ENCODE measurements around the gene GPN3.
"Not testable (repeated sequence)": the region's sequence is repeated elsewhere in the genome, so short reads cannot be mapped to it uniquely, and the experiment has no call there.

Gene GPN3

GRCh38 chr12:110467847-110468213 lies 227 bp downstream of the GPN3 start:
- peaks cover 6% of the 10 kb centered on the region for H3K36me3 ChIP-seq (ENCODE audit: control insufficient read depth, insufficient read depth, low read length)
- peak overlapping the region; percentile 86 for H3K9ac ChIP-seq (ENCODE audit: low read depth, low read length)
- peak overlapping the region; percentile 81 for H3K4me3 ChIP-seq (ENCODE audit: low read depth, low read length)
- H3K27me3 ChIP-seq (ENCODE audit: control insufficient read depth, insufficient read depth, low read length), result no peaks in the 10 kb centered on the region
- no peaks in the 10 kb centered on the region for H3K9me3 ChIP-seq (ENCODE audit: control insufficient read depth, insufficient read depth, low read length)
- no peaks in the 10 kb centered on the region for H3K4me1 ChIP-seq (ENCODE audit: control insufficient read depth, insufficient read depth, low read length)

- Histone ChIP-seq H3K4me1 (ENCODE audit: control insufficient read depth, insufficient read depth, low read length) (no peaks in the 10 kb centered on the region), H3K9me3 (ENCODE audit: control insufficient read depth, insufficient read depth, low read length) (no peaks in the 10 kb centered on the region), H3K27me3 (ENCODE audit: control insufficient read depth, insufficient read depth, low read length) (no peaks in the 10 kb centered on the region), H3K9ac (ENCODE audit: low read depth, low read length) (no peak overlapping the region), H3K4me3 (ENCODE audit: low read depth, low read length) (peak overlapping the region; percentile 81), H3K36me3 (ENCODE audit: control insufficient read depth, insufficient read depth, low read length) (peaks cover 6% of the 10 kb centered on the region)
These were observed 1.3 kb downstream of the GPN3 start for GRCh38 chr12:110466791-110467190.

GRCh38 chr12:110465765-110466164 lies 2.3 kb downstream of the GPN3 start:
- H3K4me3 ChIP-seq (ENCODE audit: low read depth, low read length); H3K36me3 ChIP-seq (ENCODE audit: control insufficient read depth, insufficient read depth, low read length); H3K9me3 ChIP-seq (ENCODE audit: control insufficient read depth, insufficient read depth, low read length); H3K9ac ChIP-seq (ENCODE audit: low read depth, low read length); H3K27me3 ChIP-seq (ENCODE audit: control insufficient read depth, insufficient read depth, low read length); H3K4me1 ChIP-seq (ENCODE audit: control insufficient read depth, insufficient read depth, low read length): not testable (repeated sequence)

GRCh38 chr12:110465024-110465423 lies 3.0 kb downstream of the GPN3 start:
- Histone ChIP-seq H3K9ac (ENCODE audit: low read depth, low read length) (no peak overlapping the region), H3K4me1 (ENCODE audit: control insufficient read depth, insufficient read depth, low read length) (no peaks in the 10 kb centered on the region), H3K27me3 (ENCODE audit: control insufficient read depth, insufficient read depth, low read length) (no peaks in the 10 kb centered on the region), H3K36me3 (ENCODE audit: control insufficient read depth, insufficient read depth, low read length) (peaks cover 6% of the 10 kb centered on the region), H3K4me3 (ENCODE audit: low read depth, low read length) (no peak overlapping the region), H3K9me3 (ENCODE audit: control insufficient read depth, insufficient read depth, low read length) (no peaks in the 10 kb centered on the region)

- H3K27me3 ChIP-seq (ENCODE audit: control insufficient read depth, insufficient read depth, low read length); H3K4me3 ChIP-seq (ENCODE audit: low read depth, low read length); H3K9me3 ChIP-seq (ENCODE audit: control insufficient read depth, insufficient read depth, low read length); H3K9ac ChIP-seq (ENCODE audit: low read depth, low read length); H3K4me1 ChIP-seq (ENCODE audit: control insufficient read depth, insufficient read depth, low read length): not testable (repeated sequence)
- peaks cover 11% of the 10 kb centered on the region for H3K36me3 ChIP-seq (ENCODE audit: control insufficient read depth, insufficient read depth, low read length)
These were observed 6.9 kb downstream of the GPN3 start for GRCh38 chr12:110461189-110461588.

GRCh38 chr12:110458756-110459155 lies 9.3 kb downstream of the GPN3 start:
- Histone ChIP-seq H3K9ac (ENCODE audit: low read depth, low read length) (no peak overlapping the region), H3K4me1 (ENCODE audit: control insufficient read depth, insufficient read depth, low read length) (no peaks in the 10 kb centered on the region), H3K27me3 (ENCODE audit: control insufficient read depth, insufficient read depth, low read length) (no peaks in the 10 kb centered on the region), H3K9me3 (ENCODE audit: control insufficient read depth, insufficient read depth, low read length) (no peaks in the 10 kb centered on the region), H3K36me3 (ENCODE audit: control insufficient read depth, insufficient read depth, low read length) (peaks cover 15% of the 10 kb centered on the region), H3K4me3 (ENCODE audit: low read depth, low read length) (no peak overlapping the region)

GRCh38 chr12:110453569-110454296 lies 14.3 kb downstream of the GPN3 start:
- no peak overlapping the region for H3K9ac ChIP-seq (ENCODE audit: low read depth, low read length)
- H3K9me3 ChIP-seq (ENCODE audit: control insufficient read depth, insufficient read depth, low read length), result no peaks in the 10 kb centered on the region
- H3K27me3 ChIP-seq (ENCODE audit: control insufficient read depth, insufficient read depth, low read length), result no peaks in the 10 kb centered on the region
- H3K4me3 ChIP-seq (ENCODE audit: low read depth, low read length), result no peak overlapping the region
- H3K4me1 ChIP-seq (ENCODE audit: control insufficient read depth, insufficient read depth, low read length), result no peaks in the 10 kb centered on the region
- peaks cover 10% of the 10 kb centered on the region for H3K36me3 ChIP-seq (ENCODE audit: control insufficient read depth, insufficient read depth, low read length)

- Histone ChIP-seq H3K4me1 (ENCODE audit: control insufficient read depth, insufficient read depth, low read length) (no peaks in the 10 kb centered on the region), H3K27me3 (ENCODE audit: control insufficient read depth, insufficient read depth, low read length) (no peaks in the 10 kb centered on the region), H3K4me3 (ENCODE audit: low read depth, low read length) (no peak overlapping the region), H3K9me3 (ENCODE audit: control insufficient read depth, insufficient read depth, low read length) (no peaks in the 10 kb centered on the region), H3K9ac (ENCODE audit: low read depth, low read length) (no peak overlapping the region), H3K36me3 (ENCODE audit: control insufficient read depth, insufficient read depth, low read length) (peaks cover 11% of the 10 kb centered on the region)
These were observed 16.8 kb downstream of the GPN3 start for GRCh38 chr12:110451263-110451662.

- H3K27me3 ChIP-seq (ENCODE audit: control insufficient read depth, insufficient read depth, low read length), result no peaks in the 10 kb centered on the region
- peak within 1 kb of the TSS; percentile 89 for H3K9ac ChIP-seq (ENCODE audit: low read depth, low read length)
- H3K36me3 ChIP-seq (ENCODE audit: control insufficient read depth, insufficient read depth, low read length), result peaks cover 7% of the 10 kb centered on the region
- no peaks in the 10 kb centered on the region for H3K9me3 ChIP-seq (ENCODE audit: control insufficient read depth, insufficient read depth, low read length)
- no peaks in the 10 kb centered on the region for H3K4me1 ChIP-seq (ENCODE audit: control insufficient read depth, insufficient read depth, low read length)
- H3K4me3 ChIP-seq (ENCODE audit: low read depth, low read length), result peak within 1 kb of the TSS; percentile 82
These were observed 18.1 kb downstream of the GPN3 start, which contains the start of gene ARPC3 for GRCh38 chr12:110449799-110450497. TSS of gene ARPC3 (minus strand) at chr12:110450337. CDS start at chr12:110450260, 77 bp downstream.

- Histone ChIP-seq H3K9ac (ENCODE audit: low read depth, low read length) (no peak overlapping the region), H3K9me3 (ENCODE audit: control insufficient read depth, insufficient read depth, low read length) (no peaks in the 10 kb centered on the region), H3K36me3 (ENCODE audit: control insufficient read depth, insufficient read depth, low read length) (peaks cover 3% of the 10 kb centered on the region), H3K27me3 (ENCODE audit: control insufficient read depth, insufficient read depth, low read length) (no peaks in the 10 kb centered on the region), H3K4me3 (ENCODE audit: low read depth, low read length) (no peak overlapping the region), H3K4me1 (ENCODE audit: control insufficient read depth, insufficient read depth, low read length) (no peaks in the 10 kb centered on the region)
These were observed 23.6 kb downstream of the GPN3 start for GRCh38 chr12:110444455-110444854.

- no peaks in the 10 kb centered on the region for H3K4me1 ChIP-seq (ENCODE audit: control insufficient read depth, insufficient read depth, low read length)
- no peak overlapping the region for H3K4me3 ChIP-seq (ENCODE audit: low read depth, low read length)
- H3K36me3 ChIP-seq (ENCODE audit: control insufficient read depth, insufficient read depth, low read length), result peaks cover 13% of the 10 kb centered on the region
- H3K9ac ChIP-seq (ENCODE audit: low read depth, low read length), result no peak overlapping the region
- H3K27me3 ChIP-seq (ENCODE audit: control insufficient read depth, insufficient read depth, low read length), result no peaks in the 10 kb centered on the region
- H3K9me3 ChIP-seq (ENCODE audit: control insufficient read depth, insufficient read depth, low read length), result no peaks in the 10 kb centered on the region
These were observed 31.8 kb downstream of the GPN3 start for GRCh38 chr12:110436231-110436630.

GRCh38 chr12:110431957-110432587 lies 36.0 kb downstream of the GPN3 start:
- H3K9ac ChIP-seq (ENCODE audit: low read depth, low read length), result no peak overlapping the region
- no peaks in the 10 kb centered on the region for H3K4me1 ChIP-seq (ENCODE audit: control insufficient read depth, insufficient read depth, low read length)
- no peaks in the 10 kb centered on the region for H3K9me3 ChIP-seq (ENCODE audit: control insufficient read depth, insufficient read depth, low read length)
- no peaks in the 10 kb centered on the region for H3K36me3 ChIP-seq (ENCODE audit: control insufficient read depth, insufficient read depth, low read length)
- no peaks in the 10 kb centered on the region for H3K27me3 ChIP-seq (ENCODE audit: control insufficient read depth, insufficient read depth, low read length)
- no peak overlapping the region for H3K4me3 ChIP-seq (ENCODE audit: low read depth, low read length)
